ENCODE results near the gene RAB10.
"Not testable (repeated sequence)": the region's sequence is repeated elsewhere in the genome, so short reads cannot be mapped to it uniquely, and the experiment has no call there.

Gene RAB10

DNA sequence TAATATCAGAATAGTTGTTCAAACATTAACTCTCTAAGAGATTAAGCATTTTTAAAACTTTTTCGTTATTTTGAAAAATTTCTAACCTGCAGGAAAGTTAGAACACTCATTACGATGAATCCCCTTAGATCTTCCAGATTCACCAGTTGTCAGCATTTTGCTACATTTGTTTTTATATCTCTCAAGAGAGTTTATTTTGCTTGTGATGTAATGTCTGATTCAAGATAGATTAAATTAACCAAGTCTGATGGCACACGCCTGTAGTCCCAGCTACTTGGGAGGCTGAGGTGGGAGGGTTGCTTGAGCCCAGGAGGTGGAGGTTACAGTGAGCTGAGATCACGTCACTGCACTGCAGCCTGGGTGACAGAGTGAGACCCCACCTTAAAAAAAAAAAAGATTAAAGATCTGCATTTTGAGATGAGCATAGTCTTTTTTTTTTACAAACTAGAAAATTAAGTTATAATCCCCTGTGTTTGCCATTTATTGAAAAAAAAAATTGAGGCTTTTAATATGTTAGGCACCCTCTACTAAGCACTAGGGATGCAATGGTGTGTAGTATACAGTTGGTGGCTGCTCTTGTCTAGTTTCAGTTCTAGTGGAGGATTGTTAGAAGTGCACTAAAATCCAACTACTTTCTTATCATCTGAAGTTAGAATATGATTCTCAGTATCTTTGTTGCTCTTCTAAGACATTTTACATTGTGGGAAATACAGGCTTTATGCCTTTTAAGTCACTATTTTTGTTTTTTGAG, 20.9 kb downstream of the RAB10 start:
- no peak for DNase-seq

DNA sequence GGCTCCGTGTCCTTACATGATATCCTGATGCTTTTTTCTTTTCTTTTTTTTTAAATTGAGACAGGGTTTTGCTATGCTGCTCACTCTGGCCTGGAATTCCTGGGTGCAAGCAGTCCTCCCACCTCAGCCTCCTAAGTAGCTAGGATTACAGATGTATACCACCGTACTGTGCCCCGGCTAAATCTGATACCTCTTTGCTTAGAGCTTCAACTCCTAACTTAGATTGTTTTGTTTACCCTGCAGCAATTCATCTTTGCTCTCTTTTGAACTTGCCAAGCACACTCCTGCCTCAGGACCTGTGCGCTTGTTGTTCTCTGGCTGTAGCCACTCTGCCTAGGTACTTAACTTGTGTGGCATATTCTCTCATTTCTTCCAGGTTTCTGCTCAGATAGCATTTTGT, 24.5 kb downstream of the RAB10 start:
- no peak for DNase-seq

- DNase-seq, result no peak
These were observed 25.7 kb downstream of the RAB10 start for GRCh38 chr2:26059542-26059941.

- DNase-seq, result no peak
These were observed 27.7 kb downstream of the RAB10 start for GRCh38 chr2:26061539-26061938.

- DNase-seq, result no peak
These were observed 31.0 kb downstream of the RAB10 start for GRCh38 chr2:26064846-26065245.

GRCh38 chr2:26067186-26067974, 33.5 kb downstream of the RAB10 start:
- DNase-seq, result no peak

DNA sequence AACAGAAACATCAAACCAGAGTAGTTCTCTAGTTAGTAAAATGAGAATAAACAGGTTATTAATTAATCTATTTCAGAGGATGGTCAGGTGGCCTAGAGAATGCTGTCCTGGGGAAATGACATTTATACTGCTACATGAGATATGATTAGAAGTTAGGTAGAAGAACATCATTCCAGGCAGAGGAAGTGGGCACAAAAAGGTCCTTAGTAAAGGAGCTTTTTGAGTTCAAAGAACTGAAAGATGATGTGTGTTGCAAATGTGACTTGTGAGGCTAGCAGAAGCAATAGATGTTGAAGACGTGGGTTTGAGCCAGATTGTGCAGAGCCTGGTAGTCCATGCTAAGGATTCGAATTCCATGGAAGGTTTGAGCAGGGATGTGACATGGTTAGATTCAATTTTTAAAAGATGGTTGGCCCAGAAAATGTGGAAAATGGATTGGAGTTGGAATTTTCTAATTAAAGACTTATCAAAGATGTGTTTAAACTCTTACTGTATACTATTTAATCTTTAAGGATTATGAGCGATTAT, 34.2 kb downstream of the RAB10 start:
- DNase-seq, result no peak

DNA sequence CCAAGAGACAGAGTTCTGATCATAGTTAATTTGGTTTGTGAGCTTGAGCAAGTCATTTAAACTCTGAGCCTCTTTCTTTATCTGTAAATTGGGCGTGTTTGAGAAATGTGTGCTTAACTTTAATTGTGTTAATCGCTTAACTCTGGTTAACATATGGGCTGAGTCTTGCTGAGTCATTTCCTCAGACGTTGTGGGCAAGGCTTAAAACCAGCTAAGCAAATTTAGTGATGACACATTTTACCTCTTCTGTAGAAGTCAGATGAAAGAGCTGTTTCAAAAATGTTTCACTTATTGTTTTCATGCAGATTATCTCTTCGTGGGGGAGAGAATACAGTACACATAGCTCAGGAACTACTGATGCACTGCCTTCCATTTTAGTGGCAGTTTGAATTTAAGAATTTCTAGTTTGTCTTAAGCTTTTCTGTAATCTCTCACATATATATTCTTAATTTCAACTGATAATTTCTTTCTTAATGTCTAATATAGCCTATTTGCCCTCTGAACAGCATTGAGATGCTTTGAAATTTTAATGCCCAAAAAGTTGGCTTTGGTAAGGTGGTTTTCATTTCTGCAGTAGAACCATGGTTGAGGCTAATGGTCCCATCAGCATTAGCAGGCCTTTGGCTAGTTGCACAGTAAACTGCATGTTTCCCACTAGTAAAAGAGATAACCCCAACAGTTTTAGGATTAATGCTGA, 34.9 kb downstream of the RAB10 start:
- peak in 3 of 56 donors; percentile 1 to 7 (median 4) for DNase-seq

DNA sequence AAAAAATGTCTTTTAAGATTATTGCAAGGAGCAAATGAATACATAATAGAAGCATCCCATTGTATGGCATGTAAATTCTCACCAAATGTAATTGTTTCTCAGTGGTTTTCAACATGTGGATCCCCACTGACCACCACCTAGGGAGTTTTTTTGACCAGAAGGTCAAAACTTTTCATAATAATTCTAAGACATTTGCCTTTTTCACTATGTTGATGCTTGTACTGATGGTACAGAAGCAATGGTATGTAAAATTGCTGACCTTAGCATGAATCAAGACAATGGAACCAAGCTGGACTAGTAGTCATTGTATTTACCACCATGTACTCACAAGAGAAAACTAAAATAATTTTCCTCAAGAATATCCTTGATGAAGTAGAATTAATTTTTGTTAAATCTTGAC, 36.8 kb downstream of the RAB10 start:
- no peak for DNase-seq

GRCh38 chr2:26072925-26073768, 39.3 kb downstream of the RAB10 start:
- DNase-seq, result peak in 4 of 56 donors; percentile 5 to 15 (median 12)

DNA sequence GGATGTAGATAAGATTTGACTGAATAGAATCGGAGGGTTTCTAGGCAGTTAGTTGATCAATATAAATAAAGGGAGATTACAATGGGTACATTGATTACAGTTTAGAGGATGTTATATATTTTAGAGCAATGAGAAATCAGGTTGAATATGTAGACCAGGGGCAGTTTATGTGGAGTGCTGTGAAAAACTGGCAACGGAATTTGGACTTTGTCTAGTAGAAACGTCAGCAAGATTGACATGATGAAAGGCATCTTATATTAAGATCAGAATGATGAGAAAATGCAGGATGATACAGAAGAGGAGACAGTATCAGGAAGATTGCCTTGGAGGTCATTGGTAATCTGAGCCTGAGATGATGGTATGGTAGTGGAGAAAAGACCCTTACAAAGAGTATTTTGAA, 39.9 kb downstream of the RAB10 start:
- DNase-seq, result no peak

- no peak for DNase-seq
These were observed 40.8 kb downstream of the RAB10 start for GRCh38 chr2:26074676-26075075.

GRCh38 chr2:26075173-26075572, 41.3 kb downstream of the RAB10 start:
- no peak for DNase-seq

DNA sequence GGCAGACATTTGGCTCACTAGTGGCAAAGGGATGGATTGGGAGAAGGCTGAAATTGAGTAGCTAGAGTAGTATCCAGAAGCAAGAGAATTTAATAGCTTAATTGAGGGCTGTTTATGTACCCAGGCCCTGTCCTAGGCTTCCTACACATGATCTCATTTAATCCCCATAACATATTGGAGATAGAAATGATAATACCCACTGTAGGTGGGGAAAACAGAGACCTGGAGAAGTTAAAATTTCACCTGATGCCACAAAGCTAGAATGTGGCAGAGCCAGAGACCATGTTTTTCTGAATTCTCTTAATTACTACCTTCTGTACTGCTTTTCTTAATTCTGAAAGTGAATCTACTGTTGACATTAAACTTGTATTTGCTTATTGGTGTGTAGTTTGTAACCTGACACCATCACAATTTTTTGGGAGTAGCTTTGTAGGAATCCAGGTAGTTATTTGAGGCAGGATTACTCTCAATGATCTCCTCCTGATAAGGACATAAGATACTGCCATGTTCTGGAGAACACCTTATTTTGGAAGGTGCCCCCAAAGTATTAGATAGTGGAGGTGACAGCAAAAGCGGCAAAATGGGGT, 42.2 kb downstream of the RAB10 start:
- DNase-seq, result no peak

- DNase-seq, result no peak
These were observed 43.4 kb downstream of the RAB10 start for GRCh38 chr2:26077291-26077690.

DNA sequence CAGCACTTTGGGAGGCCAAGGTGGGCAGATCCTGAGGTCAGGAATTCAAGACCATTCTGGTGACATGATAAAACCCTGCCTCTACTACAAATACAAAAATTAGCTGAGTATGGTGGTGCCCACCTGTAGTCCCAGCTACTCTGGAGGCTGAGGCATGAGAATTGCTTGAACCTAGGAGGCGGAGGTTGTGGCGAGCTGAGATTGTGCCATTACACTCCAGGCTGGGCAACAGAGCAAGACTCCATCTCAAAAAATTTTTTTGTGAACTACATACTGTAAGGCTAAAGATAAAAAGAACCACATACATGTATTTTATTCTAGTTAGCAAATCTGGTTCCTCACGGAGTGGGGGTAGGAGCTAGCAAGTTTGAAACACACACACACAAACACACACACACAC, 45.1 kb downstream of the RAB10 start:
- DNase-seq, result no peak

DNA sequence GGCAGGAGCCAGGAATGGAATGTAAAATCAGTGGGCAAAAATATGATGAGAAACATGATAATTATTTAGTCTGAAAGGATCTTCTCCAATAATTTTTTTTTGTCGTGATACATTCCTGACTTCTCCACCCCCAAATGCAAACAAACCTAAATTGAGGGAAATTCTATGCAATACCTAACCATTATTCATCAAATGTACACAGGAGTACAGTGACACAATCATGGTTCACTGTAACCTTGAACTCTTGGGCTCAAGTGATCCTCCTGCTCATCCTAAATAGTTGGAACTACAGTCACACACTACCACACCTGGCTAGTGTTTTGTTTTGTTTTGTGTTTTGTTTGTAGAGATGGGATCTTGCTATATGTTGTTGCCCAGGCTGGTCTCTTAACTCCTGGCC, 46.5 kb downstream of the RAB10 start:
- no peak for DNase-seq

- DNase-seq, result not testable (repeated sequence)
These were observed 47.0 kb downstream of the RAB10 start for GRCh38 chr2:26080925-26081324.

DNA sequence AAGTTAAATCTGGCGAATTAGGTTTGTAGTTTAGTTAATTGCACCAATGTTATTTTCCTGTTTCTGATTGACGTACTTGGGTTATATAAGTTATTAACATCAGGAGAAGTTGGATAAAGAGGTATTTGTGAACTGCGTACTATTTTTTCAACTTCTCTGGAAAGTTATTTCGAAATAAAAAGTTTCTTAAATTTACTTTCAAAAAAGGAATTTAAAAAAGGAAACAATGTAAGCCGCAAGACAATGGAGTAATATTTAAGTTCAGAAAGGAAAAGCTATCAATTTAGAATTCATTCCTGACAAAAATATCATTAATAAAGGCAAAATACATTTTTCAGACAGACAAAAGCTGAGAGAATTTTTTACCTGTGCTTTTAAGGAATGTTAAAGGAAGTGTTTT, 47.7 kb downstream of the RAB10 start:
- DNase-seq, result no peak

DNA sequence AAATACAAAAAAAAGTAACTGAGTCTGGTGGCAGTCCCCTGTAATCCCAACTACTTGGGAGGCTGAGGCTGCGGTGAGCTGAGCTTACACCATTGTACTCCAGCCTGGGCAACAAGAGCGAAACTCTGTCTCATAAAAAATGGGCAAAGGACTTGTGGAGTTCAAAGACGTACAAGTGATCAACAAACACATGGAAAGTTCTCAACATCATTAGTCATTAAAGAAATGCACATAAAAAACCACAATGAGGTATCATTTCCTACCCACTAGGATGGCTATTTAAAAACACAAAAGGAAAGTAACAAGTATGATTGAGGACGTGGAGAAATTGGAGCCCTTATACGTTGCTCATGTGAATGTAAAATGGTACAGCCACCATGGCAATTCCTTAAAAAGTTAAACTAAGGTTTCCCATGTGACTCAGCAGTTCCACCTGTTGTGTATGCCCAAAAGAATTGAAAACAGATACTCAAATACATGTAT, 52.3 kb downstream of the RAB10 start:
- DNase-seq, result no peak

DNA sequence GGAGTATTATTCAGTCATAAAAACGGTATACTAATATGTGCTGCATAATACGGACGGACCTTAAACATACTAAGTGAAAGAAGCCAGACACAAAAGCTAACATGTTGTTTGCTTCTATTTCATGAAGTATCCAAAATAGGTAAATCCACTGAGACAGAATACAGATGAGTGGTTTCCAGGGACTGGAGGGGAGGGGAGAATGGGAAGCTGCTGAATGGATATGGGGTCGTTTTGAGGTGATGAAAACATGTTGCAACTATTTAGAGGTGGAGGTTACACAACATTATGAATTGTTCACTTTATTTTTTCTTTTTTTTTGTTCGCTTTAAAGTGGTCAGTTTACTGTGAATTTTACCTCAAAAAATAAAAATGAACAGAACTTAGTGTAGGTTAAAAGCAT, 52.9 kb downstream of the RAB10 start:
- no peak for DNase-seq

All from amygdala (tissue), 56 donors.